GM23248 (cell line): ENCODE results near the gene EMILIN2. TPM values are rescaled to one million over a fixed set of nuclear protein-coding genes. Genes with fewer than 3 reads are reported as not detected.

ENCODE experiments used
- DNase-seq: peaks from one replicate; pipeline ENCODE4 v3.0.0-alpha.2; 2015
- H2AFZ ChIP-seq: fragments of 200-600 bp; sonication (generic); 2 replicates; pipeline ENCODE4 v1.6.1; 2016; ENCODE audit warnings: antibody characterized with exemption
- H3F3A ChIP-seq: fragments of 200-600 bp; sonication (generic); 2 replicates; pipeline ENCODE4 v1.6.1; 2016; ENCODE audit warnings: mild to moderate bottlenecking, antibody characterized with exemption, mixed run types; ENCODE audit not compliant: insufficient read depth
- H3K27ac ChIP-seq: fragments of 200-600 bp; sonication (generic); 2 replicates; pipeline ENCODE4 v1.5.1; 2016; ENCODE audit warnings: mild to moderate bottlenecking
- H3K27me3 ChIP-seq: fragments of 200-600 bp; sonication (generic); replicated peaks from 2 replicates; pipeline ENCODE4 v1.6.1; 2016; ENCODE audit warnings: mild to moderate bottlenecking; ENCODE audit not compliant: insufficient read depth
- H3K36me3 ChIP-seq: fragments of 200-600 bp; sonication (generic); 2 replicates; pipeline ENCODE4 v1.6.1; 2016; ENCODE audit warnings: low read depth, mild to moderate bottlenecking
- H3K4me1 ChIP-seq: fragments of 200-600 bp; sonication (generic); 2 replicates; pipeline ENCODE4 v1.6.1; 2016; ENCODE audit warnings: mild to moderate bottlenecking; ENCODE audit not compliant: insufficient read depth
- H3K4me2 ChIP-seq: fragments of 200-600 bp; sonication (generic); one replicate; pipeline ENCODE4 v1.6.1; 2016; ENCODE audit warnings: mild to moderate bottlenecking; ENCODE audit not compliant: unreplicated experiment
- H3K4me3 ChIP-seq: fragments of 200-600 bp; sonication (generic); 2 replicates; pipeline ENCODE4 v1.5.1; 2016; ENCODE audit warnings: mild to moderate bottlenecking
- H3K79me2 ChIP-seq: fragments of 200-600 bp; sonication (generic); 2 replicates; pipeline ENCODE4 v1.6.1; 2016; ENCODE audit warnings: mild to moderate bottlenecking; ENCODE audit not compliant: insufficient read depth
- H3K9ac ChIP-seq: fragments of 200-600 bp; sonication (generic); 2 replicates; pipeline ENCODE4 v1.6.1; 2016; ENCODE audit warnings: mild to moderate bottlenecking
- H3K9me2 ChIP-seq: fragments of 200-600 bp; sonication (generic); 2 replicates; pipeline ENCODE4 v1.6.1; 2016; ENCODE audit warnings: mixed run types, mild to moderate bottlenecking, moderate library complexity; ENCODE audit not compliant: insufficient read depth
- H3K9me3 ChIP-seq: fragments of 200-600 bp; sonication (generic); one replicate; pipeline ENCODE4 v1.6.1; 2017; ENCODE audit warnings: low read depth
- H4K20me1 ChIP-seq: fragments of 200-600 bp; sonication (generic); 2 replicates; pipeline ENCODE4 v1.6.0; 2016; ENCODE audit not compliant: insufficient read depth
- EZH2 ChIP-seq: fragments of 200-600 bp; sonication (generic); IDR thresholded peaks from 2 replicates; pipeline ENCODE4 v1.6.1; 2018; ENCODE audit warnings: antibody characterized with exemption, mild to moderate bottlenecking; ENCODE audit not compliant: insufficient read depth, poor library complexity, severe bottlenecking
- EZH2phosphoT487 ChIP-seq: fragments of 200-600 bp; sonication (generic); IDR thresholded peaks from 2 replicates; pipeline ENCODE4 v1.6.1; 2018; ENCODE audit warnings: antibody characterized with exemption, moderate library complexity, mild to moderate bottlenecking, low read depth; ENCODE audit not compliant: insufficient read depth
- WGBS, 2 experiments: methylation state at CpG; one replicate each; pipeline ENCODE4 v1.1.6; 2015 to 2017; ENCODE audit warnings: low lambda C conversion rate in 2 of 2, low coverage in 1 of 2; ENCODE audit errors: missing lambda C conversion rate in 2 of 2; 5-methylcytosine and 5-hydroxymethylcytosine counted together
- in situ Hi-C: fragments of 300-500 bp; cut with MboI; formaldehyde crosslinking; loops from 2 replicates; pipeline ENCODE4 v1.15.0; 2020
- polyA plus RNA-seq: library from polyadenylated mRNA; unstranded; fragments of >200 nt; fragmentation: Nextera tagmentation; extraction: Ambion mirVana; gene quantifications from 2 replicates; pipeline ENCODE4 v1.2.1, GENCODE V29; 2016
- total RNA-seq: library from RNA; depleted of rRNA; stranded (reverse); fragments of >200 nt; shearing (Covaris generic); gene quantifications from 2 replicates; pipeline ENCODE4 v1.2.3, GENCODE V29; 2014

EMILIN2 gene
- total and polyA plus RNA-seq, 2 experiments from 2014 or later, result 9.0 to 23.9 TPM

DNA sequence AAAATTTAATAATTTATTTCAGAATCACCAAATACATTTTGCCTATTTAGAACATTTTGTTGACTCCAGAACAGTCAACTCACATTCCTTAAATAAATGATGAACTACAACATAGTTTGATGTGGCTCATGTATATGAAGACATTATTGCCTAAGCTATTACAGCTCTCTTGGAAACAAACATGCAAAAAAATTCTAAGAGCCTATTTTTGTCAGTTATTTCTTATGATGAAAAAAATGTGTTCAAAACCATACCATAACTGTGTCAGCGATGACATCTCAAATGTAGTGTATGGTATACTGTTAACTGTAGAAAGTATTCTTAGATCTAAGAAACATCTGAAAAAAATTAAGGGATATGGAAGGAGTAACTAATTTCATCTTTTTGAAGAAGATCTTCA lies 6.3 kb upstream of the EMILIN2 start:
- Histone ChIP-seq H3K4me2 (no peak overlapping the region), H2AFZ (no peak overlapping the region), H3K4me3 (no peak overlapping the region), H3K27me3 (no peaks in the 10 kb centered on the region), H3K9me2 (no peaks in the 10 kb centered on the region), H3K79me2 (no peaks in the 10 kb centered on the region), H3K9me3 (no peaks in the 10 kb centered on the region), H3K4me1 (no peaks in the 10 kb centered on the region), H3K27ac (no peak overlapping the region), H3F3A (no peaks in the 10 kb centered on the region), H3K36me3 (no peaks in the 10 kb centered on the region), H3K9ac (no peak overlapping the region), H4K20me1 (no peaks in the 10 kb centered on the region)
- DNase-seq, result no peak
- TF ChIP-seq EZH2, result no peak
- no peak for TF ChIP-seq EZH2phosphoT487
- in situ Hi-C loops, result no loop called here
- 36 to 70% methylated on average over 1 of the region's 1 CpG for WGBS, 2 experiments

GRCh38 chr18:2843146-2843545 lies 3.7 kb upstream of the EMILIN2 start:
- DNase-seq, result no peak
- Histone ChIP-seq H3K9me3 (no peaks in the 10 kb centered on the region), H3K4me3 (no peak overlapping the region), H3K9ac (no peak overlapping the region), H4K20me1 (no peaks in the 10 kb centered on the region), H3K4me1 (peaks cover 1% of the 10 kb centered on the region), H3K36me3 (no peaks in the 10 kb centered on the region), H3F3A (peaks cover 7% of the 10 kb centered on the region; the same call in 1 of the 2 replicates), H3K4me2 (no peak overlapping the region), H3K27me3 (no peaks in the 10 kb centered on the region), H3K27ac (no peak overlapping the region), H3K79me2 (no peaks in the 10 kb centered on the region), H2AFZ (no peak overlapping the region), H3K9me2 (no peaks in the 10 kb centered on the region)
- 87 to 91% methylated on average over 6 of the region's 6 CpGs for WGBS, 2 experiments
- in situ Hi-C loops, result no loop called here
- TF ChIP-seq EZH2phosphoT487 (no peak), EZH2 (no peak)

DNA sequence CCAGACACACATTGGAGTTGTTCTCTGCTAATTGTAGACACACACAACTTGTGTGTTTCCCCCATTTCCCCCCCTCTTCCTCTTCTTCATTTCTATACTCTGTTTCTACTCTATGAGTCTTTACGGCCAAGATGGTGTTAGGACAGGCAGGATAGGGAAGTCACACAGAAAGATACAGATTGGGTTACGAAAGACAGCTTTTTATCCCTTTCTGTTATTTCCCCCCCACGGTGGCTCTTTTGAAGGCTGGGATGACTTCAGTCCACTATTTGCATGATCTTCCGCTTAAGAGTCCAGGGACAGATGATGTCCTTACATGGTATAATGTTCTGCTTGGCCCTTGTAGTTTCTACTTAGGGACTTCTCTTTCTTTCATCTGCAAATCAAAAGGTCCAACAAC lies 1.6 kb upstream of the EMILIN2 start:
- Histone ChIP-seq H3K9ac (no peak overlapping the region), H3K36me3 (no peaks in the 10 kb centered on the region), H3K9me2 (no peaks in the 10 kb centered on the region), H3K4me3 (no peak overlapping the region), H3K27me3 (no peaks in the 10 kb centered on the region), H3K4me1 (peaks cover 7% of the 10 kb centered on the region), H3K4me2 (no peak overlapping the region), H3F3A (peaks cover 9% of the 10 kb centered on the region; the same call in 1 of the 2 replicates), H3K79me2 (no peaks in the 10 kb centered on the region), H4K20me1 (no peaks in the 10 kb centered on the region), H2AFZ (no peak overlapping the region), H3K27ac (no peak overlapping the region), H3K9me3 (no peaks in the 10 kb centered on the region)
- 94 to 98% methylated on average over 4 of the region's 4 CpGs for WGBS, 2 experiments
- DNase-seq, result no peak
- TF ChIP-seq EZH2 (no peak), EZH2phosphoT487 (no peak)
- in situ Hi-C loops, result no loop called here

DNA sequence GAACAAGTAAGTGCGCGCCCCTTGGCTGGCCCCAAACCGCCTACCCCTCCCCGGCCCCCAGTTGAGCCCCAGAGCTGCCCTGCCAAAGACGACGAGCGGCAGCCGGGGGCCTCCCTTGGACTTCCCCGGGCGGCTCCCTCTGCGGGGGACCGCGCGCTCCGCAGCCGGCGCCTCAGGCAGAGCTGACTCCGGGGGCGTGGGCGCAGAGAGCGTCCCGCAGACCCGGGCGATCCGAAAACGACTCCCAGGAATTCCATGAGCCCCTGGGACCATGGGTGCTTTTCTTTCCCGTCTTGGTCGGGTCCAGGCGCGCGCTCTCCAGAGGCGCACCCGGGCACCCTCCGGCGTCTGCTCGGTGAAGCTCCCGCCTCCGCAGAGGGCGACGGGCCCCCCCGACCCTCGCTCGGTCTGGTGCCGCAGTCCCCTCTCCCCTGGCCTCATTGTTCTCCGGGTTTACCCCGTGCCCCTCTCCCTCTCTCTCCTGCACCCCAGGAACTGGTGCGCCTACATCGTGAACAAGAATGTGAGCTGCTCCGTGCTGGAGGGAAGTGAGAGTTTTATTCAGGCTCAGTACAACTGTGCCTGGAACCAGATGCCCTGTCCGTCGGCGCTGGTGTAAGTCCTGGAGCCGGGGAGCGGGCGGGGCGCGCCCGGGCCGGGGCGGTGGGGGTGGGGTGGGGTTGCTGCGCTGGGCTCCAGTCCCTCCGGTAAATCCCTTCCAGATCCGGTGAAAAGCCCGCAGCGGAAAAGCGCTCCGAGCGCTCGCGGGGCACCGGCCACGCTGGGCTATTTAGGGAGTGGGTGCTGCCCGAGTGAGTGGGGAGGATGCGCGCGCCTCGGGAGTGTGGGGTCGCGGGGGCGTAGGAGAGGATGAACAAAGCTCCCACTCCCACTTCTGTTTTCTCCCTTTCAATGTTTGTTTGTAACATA lies 776 bp downstream of the EMILIN2 start:
- Histone ChIP-seq H3K4me1 (peaks cover 7% of the 10 kb centered on the region), H3K27ac (peak overlapping the region; percentile 31), H3K4me2 (peak overlapping the region; percentile 80), H3K9me3 (no peaks in the 10 kb centered on the region), H4K20me1 (no peaks in the 10 kb centered on the region), H3K36me3 (no peaks in the 10 kb centered on the region), H3F3A (peaks cover 9% of the 10 kb centered on the region; the same call in 1 of the 2 replicates), H3K9ac (peak overlapping the region; percentile 81), H3K9me2 (no peaks in the 10 kb centered on the region), H3K79me2 (no peaks in the 10 kb centered on the region), H2AFZ (peak overlapping the region; percentile 81), H3K27me3 (no peaks in the 10 kb centered on the region), H3K4me3 (peak overlapping the region; percentile 82)
- in situ Hi-C loops, result no loop called here
- peak; percentile 68 for DNase-seq
- TF ChIP-seq EZH2phosphoT487, result no peak
- TF ChIP-seq EZH2, result no peak
- 0 to 1% methylated on average over 37 to 63 of the region's 80 CpGs for WGBS, 2 experiments
